HG03442 (cell line): ENCODE results near the gene PSMG4.

ENCODE experiments used
- ATAC-seq: cut with Tn5 transposase; IDR thresholded peaks from one replicate; pipeline ENCODE4 v1.9.1; 2021; ENCODE audit warnings: mild to moderate bottlenecking, moderate library complexity; ENCODE audit not compliant: unreplicated experiment

The PSMG4 gene

DNA sequence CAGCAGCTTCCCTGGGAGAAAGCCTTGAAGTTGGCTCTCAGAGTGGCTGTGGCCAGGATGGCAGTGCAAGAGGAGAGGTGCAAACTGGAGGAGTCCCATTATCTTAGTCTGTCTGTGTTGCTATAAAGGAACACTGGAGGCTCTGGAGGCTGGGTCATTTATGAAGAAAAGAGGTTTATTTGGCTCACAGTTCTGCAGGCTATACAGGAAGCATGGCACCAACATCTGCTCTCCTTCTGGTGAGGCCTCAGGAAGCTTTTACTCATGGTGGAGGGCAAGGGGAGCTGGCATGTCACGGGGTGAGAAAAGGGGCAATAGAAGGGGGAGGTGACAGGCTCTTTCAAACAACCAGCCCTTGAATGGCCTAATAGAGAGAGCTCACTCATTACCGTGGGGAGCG lies 47.1 kb downstream of the PSMG4 start:
- ATAC-seq: no peak

- no peak for ATAC-seq
Measured at GRCh38 chr6:3306848-3307247, 48.1 kb downstream of the PSMG4 start.

DNA sequence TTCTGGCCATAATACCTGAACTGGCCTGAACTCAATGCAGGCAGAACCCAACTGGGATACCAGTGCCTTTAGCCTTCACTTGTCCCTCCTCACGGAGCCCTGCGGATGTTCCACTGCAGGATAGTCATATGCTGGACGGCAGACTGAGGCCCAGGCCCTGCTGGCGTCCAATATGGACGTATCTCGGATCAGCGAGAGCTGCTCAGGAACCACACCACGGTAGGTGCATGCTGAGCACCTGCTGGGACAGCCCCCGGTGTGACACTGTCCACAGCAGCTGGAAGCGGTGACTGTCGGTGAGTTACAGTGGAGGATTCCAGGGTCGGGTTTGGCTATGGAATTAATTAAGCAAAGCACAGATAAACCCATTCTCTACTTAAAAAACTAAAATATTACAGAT lies 48.7 kb downstream of the PSMG4 start:
- ATAC-seq: no peak

DNA sequence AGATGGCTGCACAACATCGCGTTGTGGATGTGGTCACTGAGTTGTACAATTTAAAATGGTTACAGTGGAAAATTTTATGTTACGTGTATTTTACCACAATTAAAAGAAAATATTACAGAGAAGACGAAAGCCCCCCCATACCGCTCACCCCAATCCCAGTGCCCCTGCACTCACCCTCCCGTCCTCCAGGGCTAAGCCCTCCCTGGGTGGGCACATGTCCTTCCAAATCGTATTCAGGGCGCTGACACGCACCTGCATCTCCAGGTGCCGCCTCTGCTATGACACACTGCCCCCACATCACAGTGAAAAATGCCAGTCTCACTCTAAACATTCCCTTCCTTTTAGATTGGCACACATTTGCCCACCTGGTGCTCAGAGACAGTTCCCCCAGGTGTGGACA lies 49.4 kb downstream of the PSMG4 start:
- no peak for ATAC-seq

DNA sequence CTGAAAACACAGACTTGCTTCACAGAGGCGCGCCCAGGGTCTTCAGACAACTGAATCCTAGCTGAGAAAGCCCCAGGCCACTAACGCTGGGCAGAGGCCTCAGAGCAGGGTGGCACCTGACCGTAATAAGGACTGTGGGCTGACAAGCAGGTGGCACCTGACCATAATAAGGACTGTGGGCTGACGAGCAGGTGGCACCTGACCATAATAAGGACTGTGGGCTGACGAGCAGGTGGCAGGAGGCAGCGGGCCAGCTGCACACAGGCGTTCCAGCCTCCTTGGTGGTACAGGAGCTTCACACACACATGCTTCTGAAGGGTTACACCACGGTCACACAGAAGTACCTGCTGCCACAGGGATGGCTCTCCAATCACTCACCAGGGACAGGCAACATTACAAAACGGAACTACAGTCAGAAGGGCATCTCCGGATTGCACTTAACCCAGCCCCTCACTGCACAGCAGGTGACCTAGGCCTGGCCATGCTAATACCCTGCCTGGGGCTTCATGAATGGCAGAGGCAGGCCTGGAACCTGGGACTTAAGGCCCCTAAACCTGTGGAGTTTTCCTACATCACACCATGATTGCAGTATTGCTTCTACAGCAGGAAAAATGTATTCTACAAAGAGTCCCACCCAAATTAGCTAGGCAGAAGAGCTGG lies 50.8 kb downstream of the PSMG4 start:
- no peak for ATAC-seq

- ATAC-seq: no peak
Measured at GRCh38 chr6:3310051-3310448, 51.3 kb downstream of the PSMG4 start.

- ATAC-seq: no peak
Measured at GRCh38 chr6:3310703-3311102, 52.0 kb downstream of the PSMG4 start.

DNA sequence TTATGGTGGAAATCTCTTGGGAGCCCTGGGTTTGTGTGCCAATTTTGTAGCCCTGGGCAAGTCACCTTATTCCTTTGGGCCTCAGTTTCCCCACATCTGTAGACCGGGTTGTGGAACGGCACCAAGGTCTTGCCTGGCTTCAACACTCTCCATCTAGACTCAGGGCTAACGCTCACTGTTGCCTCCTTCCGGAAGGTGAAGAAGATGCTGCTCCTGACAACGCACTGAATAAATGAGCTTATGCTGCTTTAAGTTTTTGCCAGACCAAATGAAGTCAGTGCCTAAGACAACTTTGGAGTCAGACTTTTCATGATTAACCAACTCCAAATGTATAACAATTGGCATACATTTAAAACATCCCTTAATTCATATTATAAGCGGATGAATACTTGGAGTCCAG lies 53.1 kb downstream of the PSMG4 start:
- no peak for ATAC-seq

GRCh38 chr6:3312604-3313231 lies 54.0 kb downstream of the PSMG4 start:
- no peak for ATAC-seq

GRCh38 chr6:3314176-3314575 lies 55.4 kb downstream of the PSMG4 start:
- no peak for ATAC-seq

DNA sequence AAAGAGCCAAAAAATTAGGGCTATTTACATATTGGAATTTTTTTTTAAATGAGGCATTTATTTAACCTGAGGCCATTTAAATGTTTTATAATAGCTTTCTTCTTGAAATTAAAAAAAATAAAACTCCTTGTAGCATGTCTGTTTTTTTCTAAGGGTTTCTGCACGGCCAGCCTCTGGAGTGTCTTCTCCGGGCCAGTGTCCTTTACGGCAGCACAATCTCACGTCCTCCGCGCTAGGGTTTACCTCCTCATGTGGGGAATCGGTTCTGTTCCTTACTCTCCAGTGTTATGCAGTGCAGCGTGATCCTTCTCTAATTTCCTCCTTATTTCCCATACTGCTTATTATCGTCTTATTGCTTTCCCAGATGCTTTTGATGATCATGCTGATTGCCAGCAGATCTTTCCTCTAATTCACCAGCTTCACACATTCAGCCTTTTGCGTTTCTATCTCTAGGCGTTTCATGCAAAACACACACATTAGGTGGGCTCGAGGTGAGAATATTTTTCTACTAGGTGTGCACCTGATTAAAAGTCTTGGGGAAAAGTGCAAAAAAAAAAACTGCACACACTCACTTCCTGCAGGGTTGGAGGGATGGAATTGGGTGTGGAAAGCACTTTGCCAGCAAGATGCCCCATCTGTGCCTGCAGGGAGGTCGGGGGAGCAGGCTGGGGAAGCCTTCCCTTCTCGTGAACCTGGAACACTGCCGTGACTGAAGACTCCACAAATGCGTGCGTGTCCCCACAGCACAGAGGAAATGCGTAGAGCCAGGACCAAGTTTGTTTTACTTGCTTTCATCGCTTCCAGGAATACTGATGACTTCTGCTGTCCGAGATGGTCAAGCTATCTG lies 56.1 kb downstream of the PSMG4 start:
- no peak for ATAC-seq

- ATAC-seq: no peak
Measured at GRCh38 chr6:3315841-3316240, 57.1 kb downstream of the PSMG4 start.

DNA sequence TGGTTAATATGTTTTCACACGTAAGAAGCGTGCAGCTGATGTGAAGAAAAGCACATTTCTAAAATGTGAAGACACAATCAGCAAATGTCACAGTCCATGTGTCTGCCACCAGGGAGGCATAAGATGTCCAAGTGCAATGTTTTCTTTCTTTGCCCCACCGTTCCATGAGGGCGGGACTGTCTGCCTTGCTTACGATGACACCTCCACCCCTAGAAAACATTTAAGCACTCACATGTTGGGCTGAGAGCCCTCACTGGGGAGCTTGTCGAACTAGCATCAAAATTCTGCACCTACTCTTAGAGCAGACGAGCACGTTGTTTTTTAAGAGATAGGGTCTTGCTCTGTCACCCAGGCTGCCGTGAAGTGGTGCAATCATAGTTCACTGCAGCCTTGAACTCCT lies 57.6 kb downstream of the PSMG4 start:
- no peak for ATAC-seq

DNA sequence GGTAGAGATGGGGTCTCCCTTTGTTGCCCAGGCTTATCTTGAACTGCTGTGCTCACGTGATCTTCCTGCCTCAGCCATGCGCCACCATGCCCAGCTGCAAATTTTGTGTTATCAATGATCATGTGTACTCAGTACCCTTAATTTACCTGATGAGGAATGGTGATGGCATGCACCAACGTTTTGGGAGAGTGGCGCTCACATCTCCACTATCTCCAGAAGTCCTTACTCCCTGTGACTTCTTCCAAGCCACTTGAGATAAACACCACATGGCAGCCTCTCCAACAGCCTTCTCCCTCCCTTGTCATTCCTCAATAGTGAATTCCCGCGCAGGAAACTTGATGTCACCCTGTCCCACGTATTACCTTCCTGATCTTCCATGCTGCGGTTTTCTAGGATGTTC lies 58.1 kb downstream of the PSMG4 start:
- ATAC-seq: no peak
